K562 (cell line): ENCODE measurements around the gene SLC30A9. TPM values are rescaled to one million over a fixed set of nuclear protein-coding genes. Genes with fewer than 3 reads are reported as not detected.
A peak's percentile ranks its signal among the peaks of the same experiment; 100 is the strongest.

Experiments
- ATAC-seq: fragments of 200-7000 bp; cut with Tn5 transposase; 3 replicates; pipeline ENCODE4 v1.9.1; 2020; ENCODE audit warnings: moderate library complexity
- BruUV-seq: library from RNA; stranded (reverse); fragments of 400-500 nt; replicated peaks from 2 replicates; lab custom pipeline; 2021; lab: Mats Ljungman, UMichigan
- CTCF ChIA-PET: fragments of 300-600 bp; formaldehyde crosslinking; extraction: SDS; loops from one replicate; lab custom pipeline; 2021; ENCODE audit warnings: low intra/inter-chr PET ratio; lab: Yijun Ruan, JAX
- POLR2A ChIA-PET: fragments of 300-600, 350-650 bp; sonication (Branson Sonifier 250); formaldehyde crosslinking; extraction: SDS; loops from one replicate; lab custom pipeline; 2021; ENCODE audit warnings: antibody characterized with exemption, inconsistent platforms; lab: Yijun Ruan, JAX
- DNase-seq, 4 experiments: peaks; one replicate each; pipeline versions ENCODE4 v3.0.0 to v3.0.0-alpha.2; 2011 to 2018; ENCODE audit warnings: low spot score in 3 of 4, mixed read lengths in 3 of 4; ENCODE audit errors: extremely low read depth in 1 of 4
- FAIRE-seq: peaks from 2 replicates; lab custom pipeline; 2011; peaks lifted over from hg19 to GRCh38; lab: Jason Lieb, UNC
- H2AFZ ChIP-seq: 2 replicates; pipeline ENCODE4 v1.6.0; 2011; ENCODE audit warnings: low read depth, low read length, control low read depth, inconsistent platforms
- H3K27ac ChIP-seq: fragments of 200-600 bp; 3 replicates; pipeline ENCODE4 v1.8.0; 2011; ENCODE audit warnings: low read depth, mild to moderate bottlenecking, control low read depth, inconsistent platforms, low read length, moderate library complexity, mixed read lengths; ENCODE audit errors: extremely low read depth
- H3K27me3 ChIP-seq, 2 experiments: fragments of 300-600 bp in 1 of 2; 2 replicates in 1 of 2; 3 replicates in 1 of 2; pipeline versions ENCODE4 v1.6.0 to v1.8.0; 2011; ENCODE audit warnings: inconsistent platforms in 2 of 2, low read length in 2 of 2, mild to moderate bottlenecking in 1 of 2, mixed read lengths in 1 of 2, moderate library complexity in 1 of 2; ENCODE audit not compliant: control insufficient read depth in 2 of 2, insufficient read depth in 2 of 2
- H3K36me3 ChIP-seq: fragments of 300-600 bp; 3 replicates; pipeline ENCODE4 v1.8.0; 2011; ENCODE audit warnings: mild to moderate bottlenecking, low read length, inconsistent platforms; ENCODE audit not compliant: control insufficient read depth, insufficient read depth
- H3K4me1 ChIP-seq, 2 experiments: fragments of 200-600 bp in 1 of 2; replicated peaks in 1 of 2; 2 replicates in 1 of 2; 3 replicates in 1 of 2; pipeline versions ENCODE4 v1.5.1 to v1.8.0; 2011; ENCODE audit warnings: inconsistent platforms in 2 of 2, low read length in 2 of 2, mild to moderate bottlenecking in 1 of 2, mixed read lengths in 1 of 2, moderate library complexity in 1 of 2; ENCODE audit not compliant: control insufficient read depth in 2 of 2, insufficient read depth in 2 of 2
- H3K4me2 ChIP-seq: 2 replicates; pipeline ENCODE4 v1.6.1; 2011; ENCODE audit warnings: low read length, control low read depth, inconsistent platforms, mixed read lengths; ENCODE audit not compliant: insufficient read depth
- H3K4me3 ChIP-seq: fragments of 200-600 bp; sonication (generic), shearing (Covaris generic); 2 replicates; pipeline ENCODE4 v1.5.1; 2016; ENCODE audit warnings: control low read depth, inconsistent platforms
- H3K79me2 ChIP-seq: fragments of 200-600 bp; 3 replicates; pipeline ENCODE4 v1.8.0; 2011; ENCODE audit warnings: low read length, inconsistent platforms; ENCODE audit not compliant: control insufficient read depth, insufficient read depth
- H3K9ac ChIP-seq, 2 experiments: 2 replicates each; pipeline versions ENCODE4 v1.6.0 to v1.6.1; 2011; ENCODE audit warnings: low read depth in 2 of 2, low read length in 2 of 2, control low read depth in 1 of 2, inconsistent platforms in 1 of 2, mild to moderate bottlenecking in 1 of 2, mixed read lengths in 1 of 2; ENCODE audit not compliant: insufficient read depth in 1 of 2
- H3K9me1 ChIP-seq: one replicate; pipeline ENCODE4 v1.6.0; 2011; ENCODE audit warnings: inconsistent platforms, mild to moderate bottlenecking, low read length, moderate library complexity; ENCODE audit not compliant: control insufficient read depth, insufficient read depth
- H3K9me3 ChIP-seq: replicated peaks from 2 replicates; pipeline ENCODE4 v1.5.1; 2011; ENCODE audit warnings: low read depth, low read length, inconsistent platforms; ENCODE audit not compliant: control insufficient read depth, insufficient read depth
- H4K20me1 ChIP-seq: replicated peaks from 2 replicates; pipeline ENCODE4 v1.6.1; 2011; ENCODE audit warnings: low read length, inconsistent platforms, mixed read lengths; ENCODE audit not compliant: control insufficient read depth, insufficient read depth
- FOXJ3 ChIP-seq: sonication (generic); formaldehyde crosslinking; IDR thresholded peaks from 2 replicates; pipeline ENCODE4 v1.4.0; 2020; ENCODE audit warnings: mild to moderate bottlenecking, missing genetic modification reagents
- KDM1A ChIP-seq, 2 experiments: fragments of 450-650 bp; IDR thresholded peaks; 2 replicates each; pipeline ENCODE4 v1.6.1; 2016; ENCODE audit warnings: mild to moderate bottlenecking in 2 of 2
- RBM15 ChIP-seq: fragments of 200-400 bp; formaldehyde crosslinking; IDR thresholded peaks from 2 replicates; pipeline ENCODE4 v1.6.1; 2018; ENCODE audit warnings: mild to moderate bottlenecking, low read length, moderate library complexity; ENCODE audit not compliant: insufficient read depth
- TCF3 ChIP-seq: sonication (generic); formaldehyde crosslinking; IDR thresholded peaks from 2 replicates; pipeline ENCODE4 v1.4.0; 2020; ENCODE audit warnings: mild to moderate bottlenecking, missing genetic modification reagents
- XRCC5 ChIP-seq: fragments of 200-400 bp; formaldehyde crosslinking; IDR thresholded peaks from 2 replicates; pipeline ENCODE4 v1.6.1; 2017; ENCODE audit warnings: low read depth, mild to moderate bottlenecking, low read length
- WGBS: fragments of 100-300 bp; shearing (Covaris generic); methylation state at CpG from one replicate; pipeline ENCODE4 v1.1.6; 2016; ENCODE audit warnings: low coverage, mixed read lengths; ENCODE audit not compliant: insufficient coverage; ENCODE audit errors: missing lambda C conversion rate; 5-methylcytosine and 5-hydroxymethylcytosine counted together
- in situ Hi-C: fragments of 300-500 bp; cut with MboI; formaldehyde crosslinking; loops from 4 replicates; pipeline ENCODE4 v1.15.0; 2018; ENCODE audit warnings: inconsistent platforms, mixed read lengths
- intact Hi-C: fragments of 100-400 bp; cut with micrococcal nuclease; formaldehyde crosslinking; loops from 2 replicates; pipeline ENCODE4 v1.14.2; 2022
- polyA plus RNA-seq, 8 experiments: library from polyadenylated mRNA; depleted of rRNA in 4 of 8; stranded (reverse) in 5 of 8; unstranded in 3 of 8; fragments of >200 nt; fragmentation: Nextera tagmentation in 2 of 8; fragmentation: Illumina TruSeq in 1 of 8; extraction: Ambion mirVana in 2 of 8; extraction: Trizol in 1 of 8; gene quantifications; 2 replicates each; pipeline versions ENCODE4 v1.2.1 to v1.2.3, GENCODE V29; 2011 to 2014; ENCODE audit warnings: inconsistent platforms in 1 of 8, missing spikeins in 1 of 8
- total RNA-seq, 7 experiments: library from RNA; depleted of rRNA in 6 of 7; stranded (reverse); fragments of >200 nt in 6 of 7; fragmentation: Illumina TruSeq in 2 of 7; extraction: Trizol in 2 of 7; gene quantifications; 2 replicates each; pipeline versions ENCODE4 v1.2.1 to v1.2.3, GENCODE V29; 2011 to 2021; ENCODE audit warnings: low replicate concordance in 1 of 7

Gene SLC30A9
- total and polyA plus RNA-seq, 9 of the 15 experiments (the other 6 are each of a cell fraction or from before 2014, with no cell fraction given) = 14.7 to 73.5 (median 51.6) TPM

GRCh38 chr4:41985151-41985550 lies 5.2 kb upstream of the SLC30A9 start:
- 6% methylated on average over 1 of the region's 1 CpG for WGBS
- H3K4me1 ChIP-seq = no peaks in the 10 kb centered on the region
- no peak for DNase-seq
- no peak overlapping the region for H3K27ac ChIP-seq
- peaks cover 2% of the 10 kb centered on the region; the same call in 1 of the 2 replicates for H3K9me3 ChIP-seq
- BruUV-seq = no TSS peak
- no peak for ATAC-seq
- in situ Hi-C loops = no loop called here
- no peak for FAIRE-seq
- H3K9me1 ChIP-seq = no peaks in the 10 kb centered on the region
- CTCF ChIA-PET = no interaction called here
- TF ChIP-seq FOXJ3 (CRISPR knock-in tag) = no peak
- TF ChIP-seq, all 486 proteins: peak for 0
- POLR2A ChIA-PET = no interaction called here
- no peaks in the 10 kb centered on the region for H4K20me1 ChIP-seq
- H3K9ac ChIP-seq = no peak overlapping the region
- H3K27me3 ChIP-seq = no peaks in the 10 kb centered on the region
- H3K4me2 ChIP-seq = no peak overlapping the region
- no peak overlapping the region for H3K4me3 ChIP-seq
- peaks cover 7% of the 10 kb centered on the region; the same call in 1 of the 3 replicates for H3K79me2 ChIP-seq
- no peak overlapping the region for H2AFZ ChIP-seq
- intact Hi-C loops = no loop called here
- no peaks in the 10 kb centered on the region for H3K36me3 ChIP-seq

- H3K4me1 ChIP-seq = peaks cover 8 to 9% of the 10 kb centered on the region in 2 experiments; a peak in 4 of 5 replicates
- H3K9me1 ChIP-seq = no peaks in the 10 kb centered on the region
- H2AFZ ChIP-seq = peak overlapping the region; percentile 97
- peak overlapping the region; percentile 95 for H3K4me2 ChIP-seq
- intact Hi-C loops = loop anchor here (5.0 kb wide), 1 partner anchor 53 kb away; the partner anchor contains the start of gene TMEM33
- H3K27me3 ChIP-seq = no peaks in the 10 kb centered on the region
- ATAC-seq = peak; percentile 2
- DNase-seq = peak in 1 of 4 experiments; percentile 16
- peaks cover 6% of the 10 kb centered on the region; the same call in 1 of the 2 replicates for H4K20me1 ChIP-seq
- BruUV-seq = no TSS peak
- H3K9me3 ChIP-seq = no peaks in the 10 kb centered on the region
- 1% methylated on average over 11 of the region's 12 CpGs for WGBS
- H3K4me3 ChIP-seq = peak overlapping the region; percentile 92
- peak overlapping the region; percentile 87 for H3K27ac ChIP-seq
- TF ChIP-seq KDM1A (IDR thresholded peaks at IDR 0.05) (peak in 1 of 2 experiments; percentile 23; a peak in 1 of 4 replicates), XRCC5 (0 out of 2 replicates have a peak, but pooled peaks have one; percentile 6), RBM15 (no peak), TCF3 (CRISPR knock-in tag) (no peak)
- FAIRE-seq = no peak
- in situ Hi-C loops = no loop called here
- H3K79me2 ChIP-seq = peaks cover 46% of the 10 kb centered on the region
- peaks cover 2% of the 10 kb centered on the region; the same call in 1 of the 3 replicates for H3K36me3 ChIP-seq
- CTCF ChIA-PET = no interaction called here
- H3K9ac ChIP-seq = peak overlapping the region; percentile 89 to 99; a peak in 3 of 4 replicates
- POLR2A ChIA-PET = interaction anchor here (0.7 to 2.3 kb wide), 4 partner anchors 12 to 1556 kb away, joined by 3 to 5 read pairs (median 4); no protein-coding TSS in a partner anchor
These were observed 351 bp upstream of the SLC30A9 start for GRCh38 chr4:41989994-41990364.
